HEK293 (cell line): ENCODE results near the gene GATM.

Experiments used
- PRDM10 ChIP-seq: fragments of 450-650 bp; formaldehyde crosslinking; IDR thresholded peaks from 2 replicates; pipeline ENCODE4 v1.5.1; 2016; ENCODE audit warnings: missing biosample characterization, missing genetic modification characterization
- RBAK ChIP-seq: fragments of 450-650 bp; formaldehyde crosslinking; IDR thresholded peaks from 2 replicates; pipeline ENCODE4 v1.5.1; 2016; ENCODE audit warnings: missing biosample characterization, missing genetic modification characterization
- ZBTB44 ChIP-seq: fragments of 450-650 bp; IDR thresholded peaks from 2 replicates; pipeline ENCODE4 v1.5.1; 2018; ENCODE audit warnings: missing biosample characterization, mild to moderate bottlenecking, missing genetic modification characterization

- TF ChIP-seq PRDM10 (tag by site-specific recombination) (no peak), RBAK (tag by site-specific recombination) (no peak), ZBTB44 (tag by site-specific recombination) (no peak)
Measured at GRCh38 chr15:45354711-45355110, 23.6 kb downstream of the GATM start.
